ENCODE data around the gene GGA1.
A peak's percentile ranks its signal among the peaks of the same experiment; 100 is the strongest.

Gene GGA1

DNA sequence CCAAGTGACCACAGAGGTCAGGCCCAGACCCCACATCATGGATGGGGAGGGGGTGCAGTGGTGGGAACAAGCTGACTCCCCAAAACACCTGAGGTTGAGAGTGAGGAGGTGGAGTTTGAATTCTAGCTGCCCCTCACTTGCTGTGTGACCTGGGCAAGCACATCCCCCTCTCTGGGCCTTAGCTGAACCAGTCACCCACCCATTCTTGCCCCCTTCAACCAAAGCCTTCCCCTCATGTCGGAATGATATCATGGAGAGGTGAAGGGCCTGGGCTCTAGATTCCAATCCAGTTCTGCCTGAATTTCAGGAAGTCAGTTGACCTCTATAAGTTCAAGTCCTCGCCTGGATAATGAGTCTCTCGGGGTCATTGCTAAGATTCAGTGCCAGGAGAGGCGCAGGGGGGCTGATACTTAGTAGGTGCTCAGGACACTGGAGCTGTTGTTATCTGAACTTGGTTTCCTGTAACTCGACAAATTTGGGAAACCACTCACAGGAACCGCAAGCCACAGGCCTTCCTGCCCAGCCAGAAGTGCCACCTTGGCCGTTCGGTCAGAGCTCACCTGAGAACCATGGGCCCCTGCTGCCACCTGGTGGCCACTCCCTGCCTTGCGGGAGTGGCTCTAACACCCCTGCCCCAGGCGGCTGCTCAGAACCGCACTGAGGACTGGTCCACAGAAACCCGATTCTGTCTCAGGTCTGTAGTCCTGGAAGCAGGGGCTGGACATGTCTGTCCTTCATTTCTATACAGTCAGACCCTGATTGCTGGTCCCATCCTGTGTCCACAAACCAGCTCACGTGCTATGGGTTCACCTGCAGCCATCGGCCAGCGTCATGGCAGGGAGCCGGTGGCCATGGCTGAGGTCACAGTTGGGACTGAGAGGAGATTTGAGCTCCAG is 41.5 kb upstream of the GGA1 start:
- TF ChIP-seq, protein P1, sequence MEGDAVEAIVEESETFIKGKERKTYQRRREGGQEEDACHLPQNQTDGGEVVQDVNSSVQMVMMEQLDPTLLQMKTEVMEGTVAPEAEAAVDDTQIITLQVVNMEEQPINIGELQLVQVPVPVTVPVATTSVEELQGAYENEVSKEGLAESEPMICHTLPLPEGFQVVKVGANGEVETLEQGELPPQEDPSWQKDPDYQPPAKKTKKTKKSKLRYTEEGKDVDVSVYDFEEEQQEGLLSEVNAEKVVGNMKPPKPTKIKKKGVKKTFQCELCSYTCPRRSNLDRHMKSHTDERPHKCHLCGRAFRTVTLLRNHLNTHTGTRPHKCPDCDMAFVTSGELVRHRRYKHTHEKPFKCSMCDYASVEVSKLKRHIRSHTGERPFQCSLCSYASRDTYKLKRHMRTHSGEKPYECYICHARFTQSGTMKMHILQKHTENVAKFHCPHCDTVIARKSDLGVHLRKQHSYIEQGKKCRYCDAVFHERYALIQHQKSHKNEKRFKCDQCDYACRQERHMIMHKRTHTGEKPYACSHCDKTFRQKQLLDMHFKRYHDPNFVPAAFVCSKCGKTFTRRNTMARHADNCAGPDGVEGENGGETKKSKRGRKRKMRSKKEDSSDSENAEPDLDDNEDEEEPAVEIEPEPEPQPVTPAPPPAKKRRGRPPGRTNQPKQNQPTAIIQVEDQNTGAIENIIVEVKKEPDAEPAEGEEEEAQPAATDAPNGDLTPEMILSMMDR (IDR thresholded peaks at IDR 0.05; ENCODE audit: control extremely low read depth, extremely low read depth, low read depth, missing control alignments): peak; percentile 97
- CTCF ChIA-PET: interaction anchor here (0.6 to 21.7 kb wide), 36 partner anchors 10 to 447 kb away, joined by 3 to 584 read pairs (median 6); partner anchors contain the start of genes GGA1, LGALS2 and MFNG
- POLR2A ChIA-PET: interaction anchor here (0.5 kb wide), 1 partner anchor 18 kb away, joined by 6 read pairs; no protein-coding TSS in a partner anchor
- DNase-seq (ENCODE audit: extremely low spot score): peak; percentile 92

DNA sequence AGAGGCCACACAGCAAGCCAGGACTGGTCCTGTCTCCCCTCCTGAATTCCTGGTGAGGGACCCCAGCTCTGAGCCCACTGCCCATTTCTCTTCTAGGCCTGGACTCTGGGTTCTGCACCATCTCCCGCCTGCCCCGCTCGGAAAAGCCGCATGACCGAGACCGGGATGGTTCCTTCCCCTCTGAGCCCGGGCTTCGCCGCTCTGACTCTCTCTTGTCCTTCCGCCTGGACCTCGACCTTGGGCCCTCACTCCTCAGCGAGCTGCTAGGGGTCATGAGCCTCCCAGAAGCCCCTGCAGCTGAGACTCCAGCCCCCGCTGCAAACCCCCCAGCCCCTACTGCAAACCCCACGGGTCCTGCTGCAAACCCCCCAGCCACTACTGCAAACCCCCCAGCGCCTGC is 40.6 kb upstream of the GGA1 start:
- ChIA-PET CTCF (interaction anchor here (0.8 to 21.7 kb wide), 22 partner anchors 11 to 448 kb away, joined by 3 to 584 read pairs (median 10); partner anchors contain the start of genes GGA1, LGALS2 and MFNG), POLR2A (no interaction called here)
- no peak for DNase-seq (ENCODE audit: extremely low spot score)
- TF ChIP-seq, protein P1 (IDR thresholded peaks at IDR 0.05; ENCODE audit: control extremely low read depth, extremely low read depth, low read depth, missing control alignments): no peak

DNA sequence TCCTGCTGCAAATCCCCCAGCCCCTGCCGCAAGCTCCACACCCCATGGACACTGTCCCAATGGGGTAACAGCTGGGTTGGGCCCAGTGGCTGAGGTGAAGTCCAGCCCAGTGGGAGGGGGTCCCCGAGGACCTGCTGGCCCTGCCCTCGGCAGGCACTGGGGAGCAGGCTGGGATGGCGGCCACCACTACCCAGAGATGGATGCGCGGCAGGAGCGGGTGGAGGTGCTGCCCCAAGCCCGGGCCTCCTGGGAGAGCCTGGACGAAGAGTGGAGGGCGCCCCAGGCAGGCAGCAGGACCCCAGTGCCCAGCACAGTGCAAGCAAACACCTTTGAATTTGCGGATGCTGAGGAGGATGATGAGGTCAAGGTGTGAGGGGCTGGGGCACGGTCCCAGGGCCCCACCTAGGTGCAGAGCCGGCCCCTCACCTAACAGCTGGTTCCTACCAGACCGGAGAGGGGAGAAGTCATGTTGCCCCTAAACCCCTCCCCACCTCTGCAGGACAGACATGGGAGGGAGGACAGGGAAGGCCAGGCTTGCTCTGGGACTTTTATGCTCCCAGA is 40.1 kb upstream of the GGA1 start:
- POLR2A ChIA-PET: no interaction called here

DNA sequence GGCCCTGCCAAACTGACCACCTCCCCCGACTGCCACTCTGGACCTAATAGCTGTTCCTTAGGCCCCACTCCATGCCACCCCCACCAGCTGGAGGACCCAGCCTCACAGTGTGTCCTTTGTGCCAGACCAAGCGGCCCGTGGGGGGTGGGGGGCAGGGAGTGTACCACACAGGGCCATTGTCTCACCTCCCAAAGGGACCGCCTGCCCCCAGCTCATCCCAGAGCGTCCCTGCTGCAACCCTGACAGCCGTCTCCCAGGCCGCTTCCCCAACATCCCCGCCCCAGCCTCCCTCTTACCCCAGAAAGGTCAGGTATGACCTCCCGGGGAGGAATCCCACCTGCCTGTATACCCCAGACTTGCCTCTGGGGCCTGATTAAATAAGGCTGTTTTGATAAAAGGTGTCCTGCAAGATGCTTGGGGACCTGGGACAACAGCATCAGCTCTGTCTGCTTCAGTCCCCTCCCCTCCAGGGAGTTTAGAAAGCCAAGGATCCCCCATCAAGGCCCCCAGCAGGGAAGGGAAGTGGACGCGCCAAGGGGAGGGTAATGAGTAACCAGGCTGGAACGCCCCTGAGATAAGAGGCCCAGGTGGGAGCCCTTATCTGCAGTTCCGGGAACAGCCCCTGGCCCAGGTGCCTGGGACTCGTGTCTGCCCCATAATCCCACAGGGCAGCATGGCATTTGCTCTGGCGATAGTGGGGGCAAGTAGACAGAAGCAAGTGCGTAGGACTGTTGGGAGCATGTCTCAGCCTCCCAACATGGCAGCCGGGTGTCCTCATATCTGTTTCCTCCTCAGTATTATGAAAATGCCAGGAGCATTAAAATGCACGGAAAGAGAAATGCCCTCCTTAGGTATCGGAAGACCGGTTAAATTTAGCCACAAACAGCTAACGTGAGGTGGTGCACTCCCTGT is 39.4 kb upstream of the GGA1 start:
- POLR2A ChIA-PET: no interaction called here

More for the DNA sequence above, 40.1 kb upstream of the GGA1 start:
- TF ChIP-seq, protein P1 (IDR thresholded peaks at IDR 0.05; ENCODE audit: control extremely low read depth, extremely low read depth, low read depth, missing control alignments): no peak
- DNase-seq (ENCODE audit: extremely low spot score): no peak
- CTCF ChIA-PET: interaction anchor here (0.8 to 21.7 kb wide), 9 partner anchors 12 to 97 kb away, joined by 3 to 584 read pairs (median 11); partner anchors contain the start of genes GGA1 and LGALS2

DNA sequence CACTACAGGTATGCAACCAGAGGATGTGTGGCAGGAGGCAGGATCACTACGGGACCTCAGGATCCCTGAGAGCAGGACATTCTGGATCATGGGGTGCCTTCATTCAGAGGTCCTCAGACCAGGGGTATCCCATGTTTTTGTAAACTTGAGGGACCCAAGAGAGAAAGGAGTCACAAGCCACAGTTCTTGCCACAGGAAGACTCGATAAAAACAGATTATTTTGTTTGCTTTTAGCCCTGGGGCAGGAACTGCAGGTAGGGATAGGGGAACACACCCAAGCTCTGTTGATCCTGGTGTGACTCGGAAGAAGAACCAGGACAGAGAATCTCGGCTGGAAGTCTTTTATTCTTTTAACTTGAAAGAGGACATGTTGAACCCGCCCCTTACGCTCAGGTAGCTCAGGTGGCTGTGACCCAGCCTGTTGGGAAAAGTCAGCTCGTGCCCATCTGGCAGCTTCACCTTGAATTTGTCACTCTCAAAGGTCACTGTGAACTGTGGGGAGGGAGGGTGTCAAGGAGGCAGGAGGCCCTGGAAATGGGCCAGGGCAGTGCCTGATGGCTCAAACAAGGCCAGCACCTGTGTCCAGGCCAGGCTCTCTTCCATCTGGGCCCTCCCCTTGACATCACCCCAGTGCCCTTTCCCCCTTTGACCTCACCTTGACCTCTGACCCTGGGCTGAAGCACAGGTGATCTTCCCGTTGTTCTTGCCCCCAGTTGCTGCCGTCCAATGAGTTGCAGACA is 38.5 kb upstream of the GGA1 start:
- CTCF ChIA-PET: interaction anchor here (1.0 to 28.4 kb wide), 8 partner anchors 4 to 252 kb away, joined by 3 to 584 read pairs (median 4); partner anchors contain the start of gene LGALS2
- no peak for DNase-seq (ENCODE audit: extremely low spot score)
- TF ChIP-seq, protein P1 (IDR thresholded peaks at IDR 0.05; ENCODE audit: control extremely low read depth, extremely low read depth, low read depth, missing control alignments): no peak
- POLR2A ChIA-PET: no interaction called here

More for the DNA sequence above, 39.4 kb upstream of the GGA1 start:
- DNase-seq (ENCODE audit: extremely low spot score): no peak
- TF ChIP-seq, protein P1 (IDR thresholded peaks at IDR 0.05; ENCODE audit: control extremely low read depth, extremely low read depth, low read depth, missing control alignments): no peak
- CTCF ChIA-PET: interaction anchor here (0.8 to 28.4 kb wide), 9 partner anchors 3 to 251 kb away, joined by 3 to 584 read pairs (median 4); partner anchors contain the start of genes GGA1 and LGALS2
